NCI-H146 treated with DMSO at 0.1 percent for 48 hours (cell line): Measurements from ENCODE around the gene IPO13.
A peak's percentile ranks its signal among the peaks of the same experiment; 100 is the strongest.

Source experiments
- DNase-seq: peaks from one replicate; lab custom pipeline; 2025; ENCODE audit not compliant: unreplicated experiment; lab: John Stamatoyannopoulos, UW

IPO13 gene

DNA sequence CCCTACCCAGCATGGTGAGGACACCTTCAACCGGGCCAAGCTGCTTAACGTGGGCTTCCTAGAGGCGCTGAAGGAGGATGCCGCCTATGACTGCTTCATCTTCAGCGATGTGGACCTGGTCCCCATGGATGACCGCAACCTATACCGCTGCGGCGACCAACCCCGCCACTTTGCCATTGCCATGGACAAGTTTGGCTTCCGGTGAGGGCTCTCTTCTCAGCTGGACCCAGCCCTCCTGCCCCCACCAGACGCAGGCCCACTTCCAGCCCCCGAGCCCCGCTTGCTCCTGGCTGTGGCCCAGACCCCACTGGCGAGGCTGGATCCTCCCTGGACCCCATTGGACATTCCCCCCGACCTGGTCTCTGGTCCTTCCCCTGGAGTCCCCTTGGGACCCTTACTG, 38.1 kb downstream of the IPO13 start:
- DNase-seq = no peak

DNA sequence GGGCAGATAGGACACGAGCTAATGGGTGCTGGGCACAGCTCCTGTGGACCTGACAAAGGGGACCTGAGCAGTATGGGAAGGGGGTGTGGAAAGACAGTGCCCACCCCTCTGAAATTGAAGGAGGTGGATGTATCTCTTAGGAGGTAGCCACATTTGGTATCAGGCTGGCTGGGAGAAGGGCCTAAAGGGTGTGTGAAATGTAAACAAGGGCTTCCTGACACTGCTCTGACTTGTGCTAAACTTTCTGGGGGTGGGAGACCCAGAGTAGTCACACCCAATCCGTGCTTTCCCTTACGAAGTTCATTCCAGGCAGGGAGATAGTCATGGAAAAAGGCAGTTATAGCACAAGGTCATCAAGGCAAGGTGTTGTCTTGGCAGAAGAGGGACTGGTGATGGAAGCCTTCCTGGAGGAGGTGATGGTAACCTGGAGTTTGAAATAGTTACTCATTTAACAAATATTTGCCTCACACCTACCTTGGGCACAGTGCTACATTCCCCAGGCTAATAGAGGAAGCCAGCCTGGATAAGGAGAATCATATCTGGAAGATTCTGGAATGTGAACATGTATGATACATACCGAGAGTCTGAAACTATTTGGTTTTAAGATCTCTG, 39.3 kb downstream of the IPO13 start:
- DNase-seq = no peak

DNA sequence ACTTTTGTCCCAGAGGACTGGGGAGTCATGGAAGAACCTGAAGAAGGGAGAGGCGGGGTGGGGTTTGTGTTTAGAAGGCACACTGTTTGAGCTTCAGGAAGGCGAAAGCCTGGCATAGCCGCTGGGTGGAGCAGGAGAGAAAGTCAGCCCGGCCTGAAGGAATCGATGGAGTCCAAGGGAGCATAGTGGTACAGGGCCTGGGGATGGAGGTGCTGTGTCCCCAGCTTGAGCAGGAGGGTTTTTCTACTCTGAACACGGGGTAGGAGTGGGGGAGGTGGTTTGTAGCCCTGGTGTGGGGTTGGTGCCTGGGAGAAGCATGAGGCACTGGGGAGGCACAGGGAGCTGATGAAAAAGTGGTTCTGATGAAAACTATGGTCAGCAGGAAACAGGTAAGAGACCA, 40.0 kb downstream of the IPO13 start:
- DNase-seq = no peak

DNA sequence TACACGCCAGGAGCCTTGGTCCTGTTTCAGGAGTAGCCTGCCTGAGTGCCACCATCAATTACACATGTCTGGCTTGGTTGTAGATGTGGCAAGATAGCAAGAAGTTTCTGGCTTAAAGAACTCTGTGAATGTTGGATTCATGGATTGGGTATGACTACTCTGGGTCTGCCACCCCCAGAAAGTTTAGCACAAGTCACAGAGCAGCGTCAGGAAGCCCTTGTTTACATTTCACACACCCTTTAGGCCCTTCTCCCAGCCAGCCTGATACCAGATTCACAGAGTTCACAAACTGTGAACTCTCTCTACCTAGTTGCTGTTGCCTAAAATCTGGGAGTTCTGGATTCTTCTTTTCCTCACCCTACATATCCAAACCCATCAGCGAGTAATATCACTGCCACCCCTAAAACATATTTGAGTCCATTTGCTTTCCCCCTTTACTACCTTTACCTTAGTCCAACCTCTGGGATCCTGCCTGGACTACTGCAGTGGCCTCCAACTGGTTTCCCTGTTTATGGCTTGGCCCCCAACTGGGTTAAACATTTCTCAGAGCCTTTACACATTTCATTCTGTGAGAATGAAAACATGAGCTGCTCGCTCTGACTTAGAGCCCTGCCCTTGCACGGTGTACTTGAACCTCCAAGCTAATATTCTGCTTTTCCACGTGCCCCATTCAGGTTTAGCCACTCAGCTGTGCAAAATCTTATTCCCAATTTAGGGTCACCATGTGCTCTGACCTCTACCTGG, 40.6 kb downstream of the IPO13 start:
- DNase-seq = no peak

DNA sequence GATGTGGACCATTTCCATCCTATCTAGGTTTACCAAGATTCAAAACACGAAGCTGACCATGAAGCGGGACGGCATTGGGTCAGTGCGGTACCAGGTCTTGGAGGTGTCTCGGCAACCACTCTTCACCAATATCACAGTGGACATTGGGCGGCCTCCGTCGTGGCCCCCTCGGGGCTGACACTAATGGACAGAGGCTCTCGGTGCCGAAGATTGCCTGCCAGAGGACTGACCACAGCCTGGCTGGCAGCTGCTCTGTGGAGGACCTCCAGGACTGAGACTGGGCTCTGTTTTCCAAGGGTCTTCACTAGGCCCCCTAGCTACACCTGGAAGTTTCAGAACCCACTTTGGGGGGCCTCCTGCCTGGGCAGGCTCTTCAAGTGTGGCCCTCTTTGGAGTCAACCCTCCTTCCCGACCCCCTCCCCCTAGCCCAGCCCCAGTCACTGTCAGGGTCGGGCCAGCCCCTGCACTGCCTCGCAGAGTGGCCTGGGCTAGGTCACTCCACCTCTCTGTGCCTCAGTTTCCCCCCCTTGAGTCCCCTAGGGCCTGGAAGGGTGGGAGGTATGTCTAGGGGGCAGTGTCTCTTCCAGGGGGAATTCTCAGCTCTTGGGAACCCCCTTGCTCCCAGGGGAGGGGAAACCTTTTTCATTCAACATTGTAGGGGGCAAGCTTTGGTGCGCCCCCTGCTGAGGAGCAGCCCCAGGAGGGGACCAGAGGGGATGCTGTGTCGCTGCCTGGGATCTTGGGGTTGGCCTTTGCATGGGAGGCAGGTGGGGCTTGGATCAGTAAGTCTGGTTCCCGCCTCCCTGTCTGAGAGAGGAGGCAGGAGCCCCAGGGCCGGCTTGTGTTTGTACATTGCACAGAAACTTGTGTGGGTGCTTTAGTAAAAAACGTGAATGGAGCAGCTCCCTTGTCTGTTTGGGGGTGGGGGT, 43.8 kb downstream of the IPO13 start:
- DNase-seq = no peak

DNA sequence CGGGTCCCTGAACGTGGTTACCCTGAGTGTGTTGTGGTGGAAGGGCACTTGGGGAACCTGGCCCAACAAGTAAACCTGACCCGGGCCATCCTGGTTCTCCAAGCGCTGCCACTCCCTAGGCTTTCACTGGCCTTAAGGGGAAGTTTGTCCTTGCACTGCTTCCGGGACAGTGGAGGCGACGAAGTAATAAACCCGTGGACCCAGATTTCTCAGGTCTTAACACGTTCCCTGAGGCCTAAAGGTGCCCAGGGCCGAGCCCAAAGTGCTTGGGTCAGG, 44.4 kb downstream of the IPO13 start:
- DNase-seq = no peak

DNA sequence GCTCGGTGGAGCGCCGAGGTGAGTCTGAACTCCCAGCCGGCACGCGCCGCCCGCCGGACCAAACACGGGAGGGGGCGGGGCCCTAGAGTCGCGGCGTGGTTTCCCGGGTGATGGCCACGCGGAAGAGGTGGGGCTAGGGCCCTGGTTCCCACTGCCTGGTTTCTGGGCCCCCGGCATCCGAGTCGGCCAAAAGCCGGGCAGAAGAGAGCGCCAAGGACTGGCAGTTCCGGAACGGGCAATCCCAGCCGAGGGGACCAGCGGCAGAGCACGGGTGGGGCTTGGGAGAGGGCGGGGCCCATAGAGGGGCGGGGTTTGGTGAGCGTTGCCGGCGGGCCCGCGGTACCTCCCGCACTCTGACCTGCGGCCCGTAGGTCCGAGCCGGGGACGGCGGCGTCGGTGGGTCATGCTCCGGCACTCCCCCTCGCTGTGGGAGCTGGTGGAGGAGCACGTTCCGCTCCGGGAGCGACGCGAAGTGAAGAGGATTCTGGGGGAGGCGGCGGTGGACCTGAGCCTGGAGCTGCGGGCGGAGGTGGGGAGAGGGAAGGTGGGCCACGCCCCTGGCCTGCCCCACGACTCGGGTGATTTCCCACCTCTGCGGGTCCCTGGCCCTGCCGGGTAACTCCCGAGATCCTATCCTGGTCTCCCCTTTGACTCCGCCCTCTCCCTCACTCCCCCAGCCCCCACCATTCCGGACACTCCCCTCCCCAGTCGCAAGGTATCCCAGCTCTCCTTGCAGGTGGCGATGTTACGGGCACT, 44.9 kb downstream of the IPO13 start, which contains the start of gene CCDC24:
Gene CCDC24, plus strand, starts transcription at position 124 of the 756 bp plus-strand sequence. Its CDS starts 280 bp downstream, at position 404.
- DNase-seq = peak; percentile 48

DNA sequence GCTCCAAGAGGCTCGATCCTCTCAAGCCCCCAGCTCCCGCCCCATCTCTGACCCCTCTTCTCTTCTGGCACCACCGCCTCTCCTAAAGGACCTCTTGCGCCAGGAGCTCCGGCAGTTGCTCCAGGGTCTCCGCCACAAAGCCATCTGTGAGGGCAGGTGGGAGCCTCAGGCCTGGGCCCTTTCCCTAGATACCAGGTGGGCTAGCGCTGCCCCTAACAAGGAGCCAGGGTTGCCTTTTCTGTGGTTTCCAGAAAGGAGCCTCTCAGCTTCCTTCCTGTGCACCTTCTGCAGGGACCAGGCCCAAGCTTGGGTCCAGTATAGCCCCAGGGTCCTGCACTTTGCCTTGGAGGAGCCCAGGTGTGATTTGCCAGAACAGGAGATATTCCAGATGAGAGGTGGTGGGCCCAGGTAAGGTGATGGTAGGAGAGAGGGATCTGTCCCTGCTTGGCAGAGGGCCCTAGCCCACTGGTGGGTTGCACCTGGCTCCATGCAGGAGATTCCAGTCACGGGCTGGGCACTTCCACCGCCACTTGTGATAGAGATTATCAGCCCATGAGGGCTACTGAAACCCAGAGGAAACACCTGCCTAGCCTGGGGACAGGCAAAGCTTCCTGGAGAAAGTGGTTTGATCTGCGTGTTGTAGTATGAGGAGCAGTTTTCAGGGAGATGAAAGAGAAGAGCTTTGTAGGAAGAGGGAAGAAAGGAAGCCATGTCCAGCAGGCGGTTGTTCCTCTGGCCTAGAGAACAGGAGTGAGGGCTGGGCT, 45.7 kb downstream of the IPO13 start:
- DNase-seq = no peak

DNA sequence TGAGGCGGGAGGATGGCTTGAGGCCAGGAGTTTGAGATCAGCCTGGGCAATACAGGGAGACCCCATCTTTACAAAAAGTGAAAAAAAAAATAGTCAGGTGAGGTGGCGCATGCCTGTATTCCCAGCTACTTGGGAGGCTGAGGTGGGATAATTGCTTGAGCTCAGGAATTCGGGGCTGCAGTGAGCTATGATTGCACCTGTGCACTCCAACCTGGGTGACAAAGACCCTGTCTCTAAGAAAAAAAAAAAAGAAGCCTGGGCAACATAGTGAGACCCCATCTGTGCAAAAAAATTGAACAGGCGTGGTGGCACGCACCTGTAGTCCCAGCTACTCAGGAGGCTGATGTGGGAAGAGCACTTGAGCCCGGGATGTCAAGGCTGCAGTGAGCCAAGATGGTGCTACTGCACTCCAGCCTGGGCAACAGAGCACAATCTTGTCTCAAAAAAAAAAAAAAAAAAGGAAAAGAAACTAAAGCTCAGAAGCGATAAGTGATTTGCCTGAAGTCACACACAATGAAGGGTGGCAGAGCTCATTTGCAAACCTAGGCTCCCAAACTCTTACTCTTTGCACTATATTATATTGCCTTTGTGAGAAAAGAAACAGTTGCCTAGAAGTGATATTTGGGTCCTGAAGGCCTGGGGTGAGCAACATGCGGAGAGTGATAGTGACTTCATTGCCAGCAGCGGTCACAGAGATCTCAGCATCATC, 46.6 kb downstream of the IPO13 start:
- DNase-seq = no peak

DNA sequence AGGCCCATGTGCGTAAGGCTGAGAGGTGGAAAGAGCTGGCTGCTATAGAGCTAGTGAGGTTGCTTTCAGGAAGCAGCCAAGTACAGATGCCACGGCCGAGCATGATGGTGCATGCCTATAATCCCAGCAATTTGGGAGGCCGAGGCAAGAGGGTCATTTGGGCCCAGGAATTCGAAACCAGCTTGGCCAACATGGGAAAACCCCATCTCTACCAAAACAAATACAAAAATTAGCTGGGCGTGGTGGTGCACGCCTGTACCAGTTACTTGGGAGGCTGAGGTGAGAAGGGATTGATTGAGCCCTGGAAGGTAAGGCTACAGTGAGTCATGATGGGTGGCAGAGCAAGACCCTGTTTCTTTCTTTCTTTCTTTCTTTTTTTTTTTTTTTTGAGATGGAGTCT, 47.3 kb downstream of the IPO13 start:
- no peak for DNase-seq

DNA sequence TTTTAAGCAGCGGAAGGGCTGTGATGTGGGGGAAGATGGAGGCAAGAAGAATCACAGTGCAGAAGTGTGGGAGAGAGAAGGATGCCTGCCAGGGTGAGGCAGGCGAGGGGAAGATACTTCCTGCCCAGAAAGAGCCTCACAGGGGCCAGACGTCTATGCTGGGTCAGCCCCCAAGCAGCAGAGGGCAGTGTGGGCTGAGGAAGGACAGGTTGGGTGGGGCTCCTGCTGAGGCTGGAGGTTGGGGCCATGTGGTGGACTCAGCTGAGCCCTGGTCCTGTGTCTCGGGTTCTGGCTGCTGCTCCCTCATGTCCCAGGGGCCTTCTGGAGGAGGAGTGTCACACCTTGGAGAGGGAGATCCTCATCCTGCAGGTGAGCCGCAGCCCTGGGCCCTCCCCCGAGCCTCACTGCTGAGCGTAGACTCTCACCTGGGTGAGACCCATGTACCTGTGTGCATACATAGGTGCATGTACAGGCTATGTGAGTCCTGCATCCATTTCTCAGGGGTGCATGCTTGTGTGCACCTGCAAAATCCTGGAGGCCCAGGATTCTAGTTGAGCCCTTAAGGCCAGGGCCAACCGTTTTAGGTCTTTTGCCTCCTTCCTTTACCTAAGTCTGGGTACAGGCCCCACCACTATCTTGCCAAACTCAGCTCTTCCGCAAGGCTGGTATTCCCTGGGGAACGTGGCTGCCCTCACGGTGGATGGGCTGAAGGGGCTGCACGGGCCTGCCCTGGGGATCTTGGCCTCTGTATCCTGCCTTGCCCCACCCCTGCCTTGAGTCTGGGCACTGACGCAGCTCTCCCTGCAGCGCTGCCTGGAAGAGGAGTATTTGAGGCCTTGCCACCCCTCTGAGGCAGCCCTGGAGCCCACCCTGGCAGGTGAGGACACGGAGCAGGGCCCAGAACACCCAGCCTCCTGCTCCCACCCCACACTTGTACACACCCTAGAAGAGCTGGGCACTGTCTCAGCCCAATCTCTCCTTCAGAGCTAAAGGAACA, 48.3 kb downstream of the IPO13 start:
- DNase-seq = no peak

DNA sequence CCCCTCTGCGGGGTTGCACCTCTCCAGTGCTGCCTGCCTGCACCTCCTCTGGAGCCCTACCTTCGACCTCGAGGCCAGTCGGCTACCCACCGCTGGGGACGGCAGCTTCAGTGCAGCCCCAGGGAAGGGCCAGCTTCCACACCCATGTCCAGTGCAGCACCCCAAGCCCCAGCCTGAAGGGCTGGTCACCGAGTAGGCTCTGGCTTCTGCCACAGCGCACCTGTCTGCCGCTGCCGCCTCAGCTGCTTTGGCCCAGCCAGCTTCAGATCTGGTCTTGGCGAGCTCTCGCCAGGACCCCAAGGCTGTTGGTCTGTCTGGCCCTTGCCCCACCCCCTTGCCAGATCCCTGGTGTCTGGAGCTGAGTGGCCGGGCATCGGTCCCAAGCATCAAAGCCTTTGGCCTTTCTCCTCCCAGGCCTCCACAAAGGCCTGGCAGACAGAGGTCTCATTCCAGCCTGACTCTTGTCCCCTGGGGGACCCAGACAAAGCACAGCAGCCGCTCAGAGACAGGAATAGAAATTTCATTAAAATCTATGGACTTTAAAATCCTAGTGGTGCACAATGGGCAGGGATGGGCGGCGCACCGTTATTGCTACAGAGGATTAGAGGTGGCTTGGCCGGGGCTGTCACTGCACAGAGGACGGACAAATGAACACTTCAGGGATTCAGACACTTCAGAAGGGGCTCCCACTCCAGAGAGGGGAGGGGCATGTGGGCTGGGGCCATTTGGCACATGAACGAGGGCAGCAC, 49.4 kb downstream of the IPO13 start:
- DNase-seq = no peak

DNA sequence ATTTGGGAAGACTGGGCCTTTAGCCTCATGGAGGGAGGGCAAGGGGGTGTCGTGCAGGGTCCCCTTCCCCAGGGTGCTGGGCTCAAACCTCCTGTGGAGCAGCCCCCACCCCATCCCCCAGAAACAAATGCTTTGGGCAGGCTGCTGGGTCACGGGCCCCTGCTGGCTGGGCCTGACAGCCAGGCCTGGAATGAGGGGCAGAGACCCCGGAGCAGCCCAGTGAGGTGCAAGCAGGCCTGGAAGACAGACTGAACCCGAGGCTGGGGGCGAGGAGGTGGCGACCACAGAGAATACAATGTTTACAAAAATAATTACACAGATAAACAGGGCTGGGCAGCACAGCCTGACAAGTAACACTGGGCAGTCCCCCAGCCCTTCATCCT, 50.0 kb downstream of the IPO13 start:
- DNase-seq = no peak

DNA sequence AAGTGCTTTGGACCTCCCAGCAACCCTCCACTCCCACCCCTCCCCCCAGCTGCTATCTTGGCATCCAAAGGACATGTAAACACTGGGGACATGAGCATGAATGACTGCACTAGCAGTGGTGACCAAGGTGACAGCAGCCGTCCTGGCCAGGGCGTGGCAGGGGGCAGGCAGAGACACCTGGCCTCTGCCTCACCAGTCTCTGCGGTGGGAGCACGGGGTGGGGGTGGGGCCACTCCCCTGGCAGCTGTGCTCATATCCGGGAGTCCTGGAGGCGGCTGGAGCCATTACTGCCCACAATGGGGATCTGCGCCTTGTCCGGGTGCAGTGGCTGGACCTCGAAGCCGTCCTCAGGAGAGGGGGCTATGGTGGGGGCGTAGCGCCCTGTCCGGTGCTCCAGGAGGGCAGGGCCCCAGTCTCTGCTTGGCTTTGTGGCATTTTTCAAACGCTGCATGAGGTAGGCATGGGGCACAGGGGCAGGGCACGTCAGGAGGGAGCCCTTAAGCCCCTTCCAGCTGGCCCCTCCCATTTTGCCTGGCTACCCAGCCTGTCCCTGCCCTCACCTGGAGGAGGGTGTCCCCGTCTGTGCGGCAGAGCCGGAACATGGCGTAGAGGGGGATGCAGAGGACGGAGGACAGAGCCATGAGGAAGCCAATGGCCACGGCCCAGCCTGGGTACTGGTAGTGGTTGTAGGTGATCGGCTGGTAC, 50.7 kb downstream of the IPO13 start:
- peak; percentile 47 for DNase-seq

DNA sequence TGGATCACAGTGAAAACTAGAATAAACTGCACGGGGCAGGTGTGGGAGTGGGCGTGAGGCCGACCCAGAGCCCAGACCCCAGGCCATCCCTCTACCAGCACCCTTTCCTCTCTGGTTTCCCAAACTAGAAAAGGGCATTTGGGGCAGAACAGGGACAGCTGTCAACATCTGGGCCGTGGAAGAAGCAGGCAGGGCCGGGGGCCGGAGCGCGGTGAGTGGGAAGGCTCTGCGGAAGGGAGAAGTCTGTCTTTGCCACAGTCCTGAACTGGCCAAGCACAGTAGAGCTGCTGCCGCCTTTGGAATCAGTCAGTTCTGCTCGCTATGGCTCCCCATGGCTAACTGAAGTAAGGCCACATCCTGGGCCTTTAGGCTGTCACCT, 51.2 kb downstream of the IPO13 start:
- no peak for DNase-seq

DNA sequence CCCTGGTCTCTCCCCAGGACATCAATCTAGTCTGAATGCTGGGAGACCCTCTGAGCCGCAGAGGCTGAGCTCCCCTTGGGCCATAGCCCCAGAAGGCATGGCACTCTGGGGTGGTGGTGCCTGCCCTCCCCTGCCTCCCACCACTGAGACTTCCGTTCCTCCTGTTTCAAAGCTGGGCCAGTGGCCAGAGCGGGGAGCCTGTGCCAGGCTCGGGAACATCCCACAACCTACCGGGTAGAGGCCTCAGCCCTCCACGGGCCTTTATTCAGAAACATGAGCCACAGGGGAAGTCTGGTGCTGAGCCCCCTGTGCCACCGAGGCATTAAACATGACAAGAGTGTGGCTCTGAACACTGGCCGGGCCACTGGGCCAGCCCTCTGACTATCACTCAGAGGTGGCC, 52.7 kb downstream of the IPO13 start:
- no peak for DNase-seq

DNA sequence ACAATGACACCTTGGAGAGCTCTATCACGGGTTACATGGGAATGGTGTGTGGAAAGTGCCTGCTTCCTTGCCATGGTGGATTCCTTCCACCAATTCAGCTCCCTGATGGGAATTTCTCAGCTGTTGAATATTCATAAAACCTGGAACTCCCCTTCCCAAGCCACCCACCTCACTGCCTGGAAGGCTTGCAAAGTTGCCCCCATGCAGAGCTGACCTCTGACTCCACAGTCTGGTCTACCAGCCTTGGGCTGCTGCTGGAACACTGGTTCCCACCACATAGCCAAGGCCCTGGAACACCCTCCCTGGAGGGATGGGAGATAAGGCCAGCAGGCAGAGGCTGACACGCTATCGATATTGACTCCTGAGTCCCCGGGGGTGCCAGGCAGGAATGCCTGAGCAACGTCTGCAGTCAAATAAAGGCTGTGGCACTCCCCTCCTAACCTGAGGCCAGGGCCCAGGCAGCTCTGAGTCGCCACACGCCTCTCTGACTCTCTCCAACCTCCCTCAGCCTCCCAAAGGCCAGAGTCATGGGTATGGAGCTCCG, 53.4 kb downstream of the IPO13 start:
- DNase-seq = no peak
